Thyroid gland (tissue), 4 donors: Measurements from ENCODE around the gene AFAP1.

Source experiments
- POLR2A ChIP-seq, 2 donors: fragments of 450-650 bp; IDR thresholded peaks; one replicate each; pipeline ENCODE4 v1.6.1; 2017; ENCODE audit warnings: antibody characterized with exemption in 2 of 2, mild to moderate bottlenecking in 2 of 2, moderate library complexity in 1 of 2
- TF ChIP-seq, protein P1 (sequence below), 6 experiments: fragments of 200-600 bp in 3 of 6; fragments of 450-650 bp in 3 of 6; sonication (generic) in 3 of 6; IDR thresholded peaks; one replicate each; pipeline ENCODE4 v1.5.1; 2016 to 2019; ENCODE audit warnings: antibody characterized with exemption in 6 of 6, mild to moderate bottlenecking in 2 of 6, inconsistent platforms in 1 of 6, moderate library complexity in 1 of 6

DNA sequence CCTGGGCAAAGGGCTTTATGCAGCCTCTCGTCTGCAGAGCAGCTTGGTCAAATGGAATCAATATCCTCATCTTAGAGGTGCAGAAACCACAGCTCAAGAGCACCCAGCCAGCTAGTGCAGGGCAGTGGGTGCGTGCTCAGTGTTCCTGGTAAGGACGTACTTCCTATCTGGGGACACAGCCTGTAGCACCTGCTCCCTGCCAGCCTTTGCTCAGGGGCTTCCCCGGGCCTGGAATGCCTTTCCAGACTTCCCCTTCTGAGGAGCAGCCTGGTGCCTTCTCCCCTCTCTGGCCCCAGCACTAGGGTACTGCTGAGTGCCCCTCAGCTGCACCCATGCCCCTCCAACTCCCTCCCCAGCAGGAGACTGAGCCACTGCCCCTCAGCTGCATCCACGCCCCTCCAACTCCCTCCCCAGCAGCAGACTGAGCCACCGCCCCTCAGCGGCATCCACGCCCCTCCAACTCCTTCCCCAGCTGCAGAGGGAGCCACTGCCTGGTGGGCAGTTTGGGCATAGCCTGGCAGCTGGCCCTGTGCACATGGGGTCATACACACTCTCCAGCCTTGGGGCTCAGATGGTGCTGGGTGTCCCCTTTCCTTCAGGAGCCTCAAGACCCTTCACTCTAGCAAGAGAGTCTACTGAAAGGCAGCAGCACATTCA is 42.2 kb upstream of the AFAP1 start:
- TF ChIP-seq, protein P1, sequence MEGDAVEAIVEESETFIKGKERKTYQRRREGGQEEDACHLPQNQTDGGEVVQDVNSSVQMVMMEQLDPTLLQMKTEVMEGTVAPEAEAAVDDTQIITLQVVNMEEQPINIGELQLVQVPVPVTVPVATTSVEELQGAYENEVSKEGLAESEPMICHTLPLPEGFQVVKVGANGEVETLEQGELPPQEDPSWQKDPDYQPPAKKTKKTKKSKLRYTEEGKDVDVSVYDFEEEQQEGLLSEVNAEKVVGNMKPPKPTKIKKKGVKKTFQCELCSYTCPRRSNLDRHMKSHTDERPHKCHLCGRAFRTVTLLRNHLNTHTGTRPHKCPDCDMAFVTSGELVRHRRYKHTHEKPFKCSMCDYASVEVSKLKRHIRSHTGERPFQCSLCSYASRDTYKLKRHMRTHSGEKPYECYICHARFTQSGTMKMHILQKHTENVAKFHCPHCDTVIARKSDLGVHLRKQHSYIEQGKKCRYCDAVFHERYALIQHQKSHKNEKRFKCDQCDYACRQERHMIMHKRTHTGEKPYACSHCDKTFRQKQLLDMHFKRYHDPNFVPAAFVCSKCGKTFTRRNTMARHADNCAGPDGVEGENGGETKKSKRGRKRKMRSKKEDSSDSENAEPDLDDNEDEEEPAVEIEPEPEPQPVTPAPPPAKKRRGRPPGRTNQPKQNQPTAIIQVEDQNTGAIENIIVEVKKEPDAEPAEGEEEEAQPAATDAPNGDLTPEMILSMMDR (IDR thresholded peaks at IDR 0.05) = no peak
- TF ChIP-seq POLR2A (IDR thresholded peaks at IDR 0.05) = no peak
